RWPE2 (cell line): Measurements from ENCODE around the gene CHRM5.

Experiments used
- ATAC-seq: fragments of 200-7000 bp; cut with Tn5 transposase; 3 replicates; pipeline ENCODE4 v1.9.1; 2021; ENCODE audit warnings: low read depth
- DNase-seq: peaks from one replicate; pipeline ENCODE4 v3.0.0-alpha.2; 2020; ENCODE audit warnings: low spot score
- H3K27ac ChIP-seq: fragments of 450-650 bp; 2 replicates; pipeline ENCODE4 v1.5.1; 2017; ENCODE audit warnings: mild to moderate bottlenecking; ENCODE audit not compliant: poor library complexity, severe bottlenecking
- H3K27me3 ChIP-seq: fragments of 250-450 bp; sonication (Bioruptor Pico); 2 replicates; pipeline ENCODE4 v1.5.1; 2021; ENCODE audit warnings: mild to moderate bottlenecking, moderate library complexity; ENCODE audit not compliant: insufficient read depth, poor library complexity, severe bottlenecking
- H3K36me3 ChIP-seq: fragments of 250-450 bp; sonication (Bioruptor Pico); 2 replicates; pipeline ENCODE4 v1.5.1; 2020; ENCODE audit warnings: low read depth, mild to moderate bottlenecking, moderate library complexity
- H3K4me1 ChIP-seq: fragments of 250-450 bp; sonication (Bioruptor Pico); 2 replicates; pipeline ENCODE4 v1.5.1; 2021; ENCODE audit warnings: mild to moderate bottlenecking, moderate library complexity; ENCODE audit not compliant: insufficient read depth, poor library complexity, severe bottlenecking
- H3K4me3 ChIP-seq: fragments of 250-450 bp; sonication (Bioruptor Pico); 2 replicates; pipeline ENCODE4 v1.5.1; 2021; ENCODE audit warnings: mild to moderate bottlenecking, moderate library complexity; ENCODE audit not compliant: severe bottlenecking
- H3K9me3 ChIP-seq: fragments of 250-450 bp; sonication (Bioruptor Pico); 2 replicates; pipeline ENCODE4 v1.5.1; 2021; ENCODE audit warnings: mild to moderate bottlenecking, moderate library complexity; ENCODE audit not compliant: severe bottlenecking
- TF ChIP-seq, protein P1 (sequence below): fragments of 450-650 bp; IDR thresholded peaks from one replicate; pipeline ENCODE4 v1.5.1; 2017; ENCODE audit warnings: mild to moderate bottlenecking, moderate library complexity; ENCODE audit not compliant: poor library complexity, severe bottlenecking

CHRM5 gene

DNA sequence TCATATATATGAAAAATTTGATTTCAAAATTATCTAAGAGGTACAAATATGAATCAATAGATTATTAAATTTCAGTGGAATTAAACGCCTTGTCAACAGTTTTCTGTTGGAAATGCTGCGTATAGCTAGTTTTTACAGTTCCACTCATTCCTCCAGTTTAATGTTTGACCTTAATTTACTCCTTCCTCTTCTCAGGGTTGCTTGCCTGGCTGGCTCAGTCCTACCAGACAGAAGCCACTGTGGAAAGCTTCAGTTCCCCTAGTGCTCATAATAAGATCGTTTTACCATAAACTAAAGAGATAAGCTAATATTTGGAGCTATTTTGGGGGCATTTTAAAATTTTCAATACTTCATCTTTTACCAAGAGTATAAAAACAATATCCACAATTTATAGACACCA, 110.6 kb downstream of the CHRM5 start:
- Histone ChIP-seq H3K36me3 (peaks cover 7% of the 10 kb centered on the region), H3K9me3 (no peaks in the 10 kb centered on the region), H3K4me3 (no peak overlapping the region), H3K4me1 (no peaks in the 10 kb centered on the region), H3K27ac (no peak overlapping the region), H3K27me3 (no peaks in the 10 kb centered on the region)
- TF ChIP-seq, protein P1, sequence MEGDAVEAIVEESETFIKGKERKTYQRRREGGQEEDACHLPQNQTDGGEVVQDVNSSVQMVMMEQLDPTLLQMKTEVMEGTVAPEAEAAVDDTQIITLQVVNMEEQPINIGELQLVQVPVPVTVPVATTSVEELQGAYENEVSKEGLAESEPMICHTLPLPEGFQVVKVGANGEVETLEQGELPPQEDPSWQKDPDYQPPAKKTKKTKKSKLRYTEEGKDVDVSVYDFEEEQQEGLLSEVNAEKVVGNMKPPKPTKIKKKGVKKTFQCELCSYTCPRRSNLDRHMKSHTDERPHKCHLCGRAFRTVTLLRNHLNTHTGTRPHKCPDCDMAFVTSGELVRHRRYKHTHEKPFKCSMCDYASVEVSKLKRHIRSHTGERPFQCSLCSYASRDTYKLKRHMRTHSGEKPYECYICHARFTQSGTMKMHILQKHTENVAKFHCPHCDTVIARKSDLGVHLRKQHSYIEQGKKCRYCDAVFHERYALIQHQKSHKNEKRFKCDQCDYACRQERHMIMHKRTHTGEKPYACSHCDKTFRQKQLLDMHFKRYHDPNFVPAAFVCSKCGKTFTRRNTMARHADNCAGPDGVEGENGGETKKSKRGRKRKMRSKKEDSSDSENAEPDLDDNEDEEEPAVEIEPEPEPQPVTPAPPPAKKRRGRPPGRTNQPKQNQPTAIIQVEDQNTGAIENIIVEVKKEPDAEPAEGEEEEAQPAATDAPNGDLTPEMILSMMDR: no peak
- ATAC-seq (no peak), DNase-seq (no peak)

DNA sequence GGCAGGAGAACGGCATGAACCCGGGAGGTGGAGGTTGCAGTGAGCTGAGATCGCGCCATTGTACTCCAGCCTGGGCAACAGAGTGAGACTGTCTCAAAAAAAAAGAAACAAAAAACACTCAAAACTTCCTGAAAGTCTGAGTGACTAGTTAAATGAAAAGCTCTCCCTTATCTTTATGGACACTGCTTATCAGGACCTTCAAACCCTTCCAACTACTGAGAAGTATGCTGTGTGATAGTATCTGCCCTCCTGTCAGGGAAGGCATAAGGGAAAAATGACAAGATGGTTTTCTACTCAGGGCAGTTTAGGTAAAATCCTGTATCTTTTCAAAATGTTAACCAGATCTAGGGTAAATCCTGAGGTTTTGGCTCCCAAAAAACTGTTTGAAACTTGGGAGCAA, 111.6 kb downstream of the CHRM5 start:
- no peak overlapping the region for H3K4me3 ChIP-seq
- no peaks in the 10 kb centered on the region for H3K4me1 ChIP-seq
- TF ChIP-seq, protein P1: no peak
- no peaks in the 10 kb centered on the region for H3K27me3 ChIP-seq
- peaks cover 17% of the 10 kb centered on the region for H3K36me3 ChIP-seq
- DNase-seq (no peak), ATAC-seq (no peak)
- no peak overlapping the region for H3K27ac ChIP-seq
- H3K9me3 ChIP-seq: no peaks in the 10 kb centered on the region

DNA sequence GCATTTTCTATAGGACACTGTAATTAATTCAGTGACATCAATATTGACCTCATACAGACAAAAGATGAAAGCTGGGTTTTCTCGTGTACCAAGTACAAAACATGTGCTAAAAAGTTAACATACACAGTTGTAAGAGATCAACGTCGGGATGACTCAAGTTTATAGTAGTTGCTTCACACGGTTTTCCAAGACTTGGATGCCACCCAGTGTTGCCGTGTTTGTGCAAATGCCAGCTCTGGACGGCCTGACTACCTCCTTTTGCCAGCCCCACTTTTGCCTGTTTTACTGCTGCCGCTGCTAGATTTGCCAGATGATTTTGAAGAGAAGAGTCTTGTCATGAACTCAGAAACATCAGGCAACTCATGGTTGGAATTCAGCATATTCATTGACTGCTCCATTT, 115.8 kb downstream of the CHRM5 start:
- H3K9me3 ChIP-seq: no peaks in the 10 kb centered on the region
- DNase-seq (no peak), ATAC-seq (peak; percentile 89)
- no peak overlapping the region for H3K27ac ChIP-seq
- H3K4me3 ChIP-seq: no peak overlapping the region
- H3K27me3 ChIP-seq: no peaks in the 10 kb centered on the region
- TF ChIP-seq, protein P1: peak; percentile 21
- peaks cover 44% of the 10 kb centered on the region for H3K36me3 ChIP-seq
- no peaks in the 10 kb centered on the region for H3K4me1 ChIP-seq

DNA sequence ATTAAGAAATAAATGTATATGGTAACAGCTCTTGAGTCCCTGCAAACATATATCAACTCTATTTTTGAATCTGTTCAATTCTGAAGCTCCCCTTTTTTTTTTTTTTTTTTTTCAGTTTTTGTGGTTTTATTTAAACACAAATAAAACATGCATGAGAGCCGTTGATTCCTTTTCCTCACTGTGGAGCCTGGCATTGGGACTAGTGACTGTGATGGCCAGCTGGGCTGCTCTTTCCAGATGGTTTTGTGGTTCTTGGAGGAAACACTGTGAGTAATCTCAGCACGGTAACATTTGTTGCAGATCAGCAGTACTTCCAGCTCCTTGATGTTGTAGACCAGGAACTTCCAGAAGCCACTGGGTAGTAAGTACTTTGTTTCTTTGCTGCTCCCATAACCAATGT, 117.4 kb downstream of the CHRM5 start:
- Histone ChIP-seq H3K9me3 (no peaks in the 10 kb centered on the region), H3K36me3 (peaks cover 61% of the 10 kb centered on the region), H3K4me3 (no peak overlapping the region), H3K27ac (no peak overlapping the region), H3K27me3 (no peaks in the 10 kb centered on the region), H3K4me1 (no peaks in the 10 kb centered on the region)
- DNase-seq: no peak
- ATAC-seq: no peak
- TF ChIP-seq, protein P1: no peak

DNA sequence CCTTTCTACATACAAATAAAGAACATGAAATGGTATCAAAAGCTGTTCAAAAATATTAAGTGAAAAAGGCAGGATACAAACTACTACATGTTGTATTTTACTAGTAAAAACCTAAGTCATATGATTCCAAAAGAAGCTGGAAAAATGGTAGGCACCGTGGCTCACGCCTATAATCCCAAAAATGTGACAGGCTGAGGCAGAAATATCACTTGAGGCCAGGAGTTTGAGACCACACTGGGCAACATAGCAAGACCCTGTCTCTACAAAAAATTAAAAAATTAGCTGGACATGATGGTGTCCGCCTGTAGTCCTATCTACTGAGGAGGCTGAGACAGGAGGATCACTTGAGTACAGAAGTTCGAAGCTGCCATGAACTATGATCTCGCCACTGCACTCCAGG, 131.6 kb downstream of the CHRM5 start:
- TF ChIP-seq, protein P1: no peak
- ATAC-seq (no peak), DNase-seq (no peak)
- no peaks in the 10 kb centered on the region for H3K9me3 ChIP-seq
- no peak overlapping the region for H3K27ac ChIP-seq
- H3K4me3 ChIP-seq: no peak overlapping the region
- no peaks in the 10 kb centered on the region for H3K27me3 ChIP-seq
- H3K36me3 ChIP-seq: peaks cover 28% of the 10 kb centered on the region
- H3K4me1 ChIP-seq: peaks cover 10% of the 10 kb centered on the region
